HL-60/S4 treated with phorbol 12-myristate 13-acetate at 8.2 ng/mL for 4 days and 3 days (cell line): ENCODE results near the gene CENPA.

ENCODE experiments used
- in situ Hi-C: fragments of 300-500 bp; cut with MboI; formaldehyde crosslinking; loops from 2 replicates; pipeline ENCODE4 v1.15.0; 2022; ENCODE audit warnings: low sequenced_read_pairs

The CENPA gene

GRCh38 chr2:26785431-26786206, at the start of gene CENPA:
Gene CENPA, plus strand, starts transcription at chr2:26786056. Its CDS starts 141 bp downstream, at chr2:26786197.
- in situ Hi-C loops = no loop called here

GRCh38 chr2:26737221-26737620, 48.6 kb upstream of the CENPA start:
- in situ Hi-C loops = no loop called here

- in situ Hi-C loops = no loop called here
These were observed 47.4 kb upstream of the CENPA start for GRCh38 chr2:26738481-26738880.

- in situ Hi-C loops = no loop called here
These were observed 46.3 kb upstream of the CENPA start for GRCh38 chr2:26739514-26739913.

GRCh38 chr2:26740346-26740745, 45.5 kb upstream of the CENPA start:
- in situ Hi-C loops = no loop called here

- in situ Hi-C loops = no loop called here
These were observed 45.0 kb upstream of the CENPA start for GRCh38 chr2:26740890-26741302.

- in situ Hi-C loops = no loop called here
These were observed 43.6 kb upstream of the CENPA start for GRCh38 chr2:26742048-26742770.

GRCh38 chr2:26743852-26744251, 42.0 kb upstream of the CENPA start:
- in situ Hi-C loops = no loop called here

GRCh38 chr2:26744953-26745352, 40.9 kb upstream of the CENPA start:
- in situ Hi-C loops = no loop called here

GRCh38 chr2:26745609-26746327, 40.1 kb upstream of the CENPA start:
- in situ Hi-C loops = no loop called here

- in situ Hi-C loops = no loop called here
These were observed 38.9 kb upstream of the CENPA start for GRCh38 chr2:26746934-26747333.

- in situ Hi-C loops = loop anchor here (10.0 kb wide), 1 partner anchor 135 kb away; no protein-coding TSS in a partner anchor
These were observed 36.0 kb upstream of the CENPA start for GRCh38 chr2:26749787-26750420.

- in situ Hi-C loops = loop anchor here (10.0 kb wide), 1 partner anchor 136 kb away; no protein-coding TSS in a partner anchor
These were observed 35.4 kb upstream of the CENPA start for GRCh38 chr2:26750467-26750866.

- in situ Hi-C loops = loop anchor here (10.0 kb wide), 1 partner anchor 138 kb away; no protein-coding TSS in a partner anchor
These were observed 33.2 kb upstream of the CENPA start for GRCh38 chr2:26752656-26753055.

GRCh38 chr2:26754539-26754938, 31.3 kb upstream of the CENPA start:
- in situ Hi-C loops = loop anchor here (10.0 kb wide), 1 partner anchor 140 kb away; no protein-coding TSS in a partner anchor

GRCh38 chr2:26754972-26755670, 30.7 kb upstream of the CENPA start:
- in situ Hi-C loops = loop anchor here (10.0 kb wide), 1 partner anchor 140 kb away; no protein-coding TSS in a partner anchor

GRCh38 chr2:26756337-26756736, 29.5 kb upstream of the CENPA start:
- in situ Hi-C loops = loop anchor here (10.0 kb wide), 1 partner anchor 142 kb away; no protein-coding TSS in a partner anchor

- in situ Hi-C loops = loop anchor here (10.0 kb wide), 1 partner anchor 143 kb away; no protein-coding TSS in a partner anchor
These were observed 27.7 kb upstream of the CENPA start for GRCh38 chr2:26757873-26758789.

GRCh38 chr2:26758790-26759321, 27.0 kb upstream of the CENPA start:
- in situ Hi-C loops = loop anchor here (10.0 kb wide), 1 partner anchor 144 kb away; no protein-coding TSS in a partner anchor
